IPS DF 19.7 (cell line): Measurements from ENCODE around the gene RFLNA.
"Not testable (repeated sequence)": the region's sequence is repeated elsewhere in the genome, so short reads cannot be mapped to it uniquely, and the experiment has no call there.

Experiments used
- DNase-seq: peaks from one replicate; pipeline ENCODE4 v3.0.0-alpha.2; 2013; ENCODE audit warnings: low read depth, low spot score

Gene RFLNA

DNA sequence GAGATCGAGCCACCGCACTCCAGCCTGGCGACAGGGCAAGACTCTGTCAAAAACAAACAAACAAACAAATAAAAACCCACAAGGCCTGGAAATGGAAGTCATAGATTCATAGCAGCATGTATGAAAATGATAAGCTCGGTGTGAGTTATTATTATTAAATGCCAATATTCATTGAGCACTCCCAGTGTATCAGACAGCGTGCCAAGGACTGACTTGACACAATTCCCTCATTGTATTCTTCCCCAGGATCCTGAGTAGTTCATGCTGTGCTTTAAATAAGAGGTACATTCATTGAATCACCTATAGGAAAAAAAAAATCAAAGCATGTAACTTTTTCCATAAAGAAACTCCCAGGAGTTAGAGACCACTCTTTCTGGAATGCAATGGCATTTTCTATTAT, 12.6 kb upstream of the RFLNA start:
- no peak for DNase-seq

DNA sequence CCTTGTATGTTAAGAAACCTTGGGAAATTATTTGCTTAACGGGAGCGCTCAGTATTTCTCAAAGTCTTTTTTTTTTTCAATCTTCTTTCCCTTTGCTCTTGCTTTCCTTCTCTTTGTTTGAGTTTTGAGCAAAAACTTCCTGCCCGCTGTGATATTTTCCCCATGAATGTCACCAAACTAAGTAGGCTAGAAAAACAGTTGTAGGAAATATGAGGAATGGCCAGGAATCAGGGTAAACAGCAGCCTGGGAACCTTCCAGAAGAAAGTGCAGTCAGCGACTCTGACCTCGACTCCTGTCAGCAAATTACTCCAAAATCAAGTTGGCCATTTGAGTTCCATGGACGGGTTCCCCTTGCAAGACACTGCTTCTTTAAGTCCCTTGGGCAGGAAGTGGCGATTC, 11.6 kb upstream of the RFLNA start:
- DNase-seq = no peak

DNA sequence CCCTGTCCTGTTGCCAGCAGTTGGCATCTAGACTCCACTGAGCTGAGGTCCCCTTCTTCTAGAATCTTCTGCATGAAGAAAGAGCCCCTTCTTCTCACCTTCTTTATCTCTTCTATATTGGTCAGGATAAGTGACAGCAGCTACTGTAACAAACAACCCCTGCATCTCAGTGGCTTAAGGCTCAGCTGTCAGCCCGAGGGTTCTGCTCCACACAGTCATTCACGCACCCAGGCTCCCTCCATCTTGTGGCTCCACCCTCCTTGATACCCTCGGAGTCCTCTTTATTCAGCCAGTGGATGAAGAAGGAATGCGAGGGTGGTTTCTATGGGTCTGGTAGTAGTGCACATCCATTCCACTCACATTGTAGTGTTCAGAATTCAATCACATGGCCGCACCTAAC, 10.5 kb upstream of the RFLNA start:
- no peak for DNase-seq

DNA sequence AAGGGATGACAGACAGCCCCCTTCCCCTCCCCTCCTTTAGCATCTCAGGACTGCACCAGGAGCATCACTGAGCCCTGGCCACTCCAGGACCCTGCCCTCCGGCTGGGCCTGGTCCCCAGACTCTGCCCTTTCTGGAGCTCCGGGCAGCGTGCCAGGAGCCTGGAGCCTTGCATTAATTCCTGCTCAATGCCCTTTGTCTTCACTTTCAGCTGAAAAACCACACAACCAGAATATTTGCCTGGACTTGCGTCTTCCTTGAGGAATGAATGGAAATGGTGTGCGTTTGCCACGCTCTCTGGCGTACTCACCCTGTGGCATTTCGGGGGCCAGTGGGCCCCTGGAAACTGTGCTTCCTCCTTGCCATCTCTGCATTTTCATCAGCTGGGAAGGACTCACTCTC, 8.5 kb upstream of the RFLNA start:
- DNase-seq = no peak

DNA sequence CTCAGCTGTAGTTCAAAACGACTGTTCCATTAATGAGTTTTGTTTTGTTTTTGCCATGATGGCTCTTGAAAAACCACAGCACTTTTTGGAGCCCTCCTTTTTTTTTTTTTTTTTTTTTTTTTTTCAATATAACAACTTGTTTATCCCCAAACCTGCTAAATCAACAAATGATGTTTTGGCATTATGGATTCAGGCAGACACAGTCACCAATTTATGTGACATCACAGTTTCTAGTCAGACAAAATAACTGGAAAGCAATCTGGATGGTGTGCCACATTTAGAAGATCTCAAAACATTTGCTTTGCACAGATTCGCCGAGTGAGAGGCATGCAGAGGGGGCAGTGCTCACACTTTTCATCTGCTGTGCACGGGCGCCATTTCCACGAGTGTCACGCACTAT, 7.9 kb upstream of the RFLNA start:
- DNase-seq = no peak

DNA sequence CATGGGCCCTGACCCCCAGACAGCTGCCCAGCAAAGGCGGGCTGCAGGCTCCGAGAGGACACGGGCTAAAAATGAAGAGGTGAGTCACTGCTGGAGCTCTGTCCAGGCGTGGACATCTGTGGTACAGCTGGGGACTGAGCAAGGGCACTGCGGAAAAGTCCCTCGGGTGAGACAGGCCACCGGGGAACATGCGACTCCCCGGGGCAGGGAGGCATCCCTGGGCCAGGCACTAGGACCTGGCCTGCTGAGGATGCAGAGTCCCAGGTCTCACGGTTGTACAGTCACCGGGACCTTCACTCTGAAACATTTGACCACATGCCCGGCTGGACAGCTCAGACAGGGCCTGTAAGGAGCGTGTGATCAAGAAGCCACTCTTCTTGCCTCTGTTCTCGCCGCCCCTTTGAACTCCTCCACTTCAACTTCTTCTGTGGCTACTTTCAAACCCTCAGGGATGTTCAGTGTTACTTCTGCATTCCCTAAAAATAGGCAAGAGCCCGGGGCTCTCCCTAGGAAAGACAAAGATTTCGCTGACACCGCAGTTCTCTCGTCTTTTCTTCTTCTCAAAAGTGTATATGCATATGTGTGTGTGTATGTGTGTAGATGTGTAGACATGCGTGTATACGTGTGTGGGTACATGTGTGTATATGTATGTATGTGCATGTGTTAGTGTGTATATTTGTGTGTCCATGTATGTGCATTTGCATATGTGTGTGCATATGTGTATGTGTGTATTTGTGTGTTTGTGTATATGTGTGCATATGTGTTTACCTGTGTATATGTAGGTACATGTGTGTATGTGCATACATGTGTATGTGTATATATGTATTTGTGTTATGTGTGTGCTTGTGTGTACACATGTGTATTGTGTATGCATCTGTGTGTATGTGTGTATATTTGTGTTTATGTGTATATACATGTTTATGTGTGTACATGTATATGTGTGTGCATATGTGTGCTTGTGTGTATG, 5.0 kb upstream of the RFLNA start:
- no peak for DNase-seq

DNA sequence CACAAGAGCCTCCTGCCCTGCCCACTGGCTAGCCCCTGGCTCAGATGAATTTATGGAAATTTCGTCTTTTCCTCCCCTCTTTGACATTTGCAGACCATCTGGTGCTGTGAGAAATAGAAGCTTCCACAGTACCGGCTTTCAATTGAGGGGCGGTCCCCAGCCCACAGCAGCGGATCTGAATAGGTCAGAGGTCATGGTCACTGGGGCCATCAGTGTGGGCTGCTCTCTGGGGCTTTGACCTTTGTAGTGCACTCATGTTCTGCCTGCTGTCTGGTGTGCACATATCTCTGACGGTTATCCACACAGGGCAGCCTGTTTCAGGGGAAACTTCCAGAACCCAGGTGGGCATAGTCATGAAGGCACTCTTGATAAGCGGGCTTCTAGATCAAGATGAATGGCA, 2.5 kb upstream of the RFLNA start:
- no peak for DNase-seq

DNA sequence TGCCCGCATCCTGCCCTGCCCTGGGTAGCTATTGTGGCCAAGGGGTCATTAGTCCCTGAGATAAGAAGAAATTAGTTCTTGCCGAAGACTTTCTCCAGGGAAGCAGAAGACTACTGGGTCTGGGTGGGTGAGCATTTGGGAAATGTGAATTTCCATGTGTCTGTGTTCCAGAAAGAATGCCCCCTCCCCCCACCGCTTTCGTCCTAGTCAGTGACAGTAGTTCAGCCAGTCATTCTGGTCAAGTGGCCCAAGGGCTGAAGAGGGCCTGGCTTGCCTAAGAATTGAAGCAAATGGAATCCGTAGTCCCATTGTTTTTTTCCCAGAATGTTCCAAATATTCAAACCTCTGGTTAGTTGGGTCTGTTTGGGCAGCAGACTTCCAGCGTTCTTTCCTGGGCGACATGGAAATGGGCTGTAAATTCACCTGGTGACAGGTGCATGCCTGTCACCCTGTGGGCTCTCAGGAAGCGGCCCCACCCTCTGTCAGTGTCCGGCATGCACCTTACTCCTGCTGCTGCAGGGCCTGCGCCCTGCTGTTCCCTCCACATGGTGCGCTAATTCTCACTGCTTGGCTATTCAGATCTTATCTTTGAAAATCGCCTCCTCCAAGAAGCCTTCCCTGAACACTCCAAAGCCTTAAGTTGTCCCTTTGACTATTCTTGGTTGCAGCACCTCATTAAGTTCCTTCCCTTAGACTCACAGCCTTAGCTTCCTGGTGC, 1.4 kb upstream of the RFLNA start:
- DNase-seq = no peak

DNA sequence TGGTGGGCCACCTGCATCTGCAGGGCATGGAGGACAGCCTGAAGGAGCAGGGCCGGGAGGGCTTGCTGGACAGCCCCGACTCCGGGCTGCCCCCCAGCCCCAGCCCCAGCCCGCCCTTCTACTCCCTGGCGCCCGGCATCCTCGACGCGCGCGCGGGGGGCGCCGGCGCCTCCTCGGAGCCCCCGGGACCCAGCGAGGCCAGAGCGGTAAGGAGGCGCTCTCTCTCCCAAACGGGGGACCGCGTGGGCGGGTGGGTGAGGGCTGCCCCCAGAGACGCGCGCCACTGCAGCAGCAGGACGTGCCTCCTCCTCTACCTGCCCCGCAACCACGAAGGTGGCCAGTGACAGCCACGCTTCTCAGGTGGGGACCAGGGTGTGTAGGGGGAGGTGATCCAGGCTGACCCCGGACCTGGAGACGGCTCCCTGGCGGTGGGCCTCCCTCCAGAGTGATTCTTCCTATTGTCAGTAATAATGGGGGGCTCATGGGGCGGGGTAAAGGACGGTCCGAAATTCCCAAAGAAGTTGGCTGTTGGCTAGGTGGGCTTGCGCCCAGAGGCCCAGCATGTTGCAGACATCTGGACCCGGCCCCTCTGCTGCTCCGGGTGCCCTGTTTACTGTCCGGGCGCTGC, 652 bp downstream of the RFLNA start:
- DNase-seq = no peak

DNA sequence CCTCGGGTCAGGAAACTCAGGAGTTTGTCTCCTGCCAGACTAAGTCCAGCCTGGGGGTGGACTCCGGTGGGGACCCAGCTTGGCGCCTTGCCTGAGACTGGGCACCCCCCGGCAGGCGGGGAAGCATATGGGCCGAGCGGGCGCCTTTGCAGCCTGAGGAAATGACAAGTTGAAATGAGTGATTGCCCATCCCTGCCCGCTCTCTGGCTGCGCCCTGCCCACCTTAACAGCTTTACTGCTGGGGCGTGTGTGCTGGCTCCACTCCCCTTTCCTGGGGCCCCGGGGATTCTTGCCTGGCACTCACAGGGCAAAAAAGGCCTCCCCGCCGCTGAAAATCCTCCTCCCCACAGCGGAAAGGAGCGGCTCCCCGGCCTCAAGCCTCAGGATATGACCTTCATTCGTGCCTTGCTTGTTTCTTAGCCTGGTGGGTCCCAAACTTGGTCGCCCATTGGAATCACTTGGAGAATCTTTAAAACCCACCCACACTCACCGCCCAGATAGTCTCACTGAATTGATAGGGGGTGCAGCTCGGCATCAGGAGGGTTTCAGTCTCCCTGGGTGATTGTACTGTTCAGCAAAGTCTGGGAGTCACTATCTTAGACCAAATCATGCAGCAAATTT, 1.5 kb downstream of the RFLNA start:
- DNase-seq = no peak

DNA sequence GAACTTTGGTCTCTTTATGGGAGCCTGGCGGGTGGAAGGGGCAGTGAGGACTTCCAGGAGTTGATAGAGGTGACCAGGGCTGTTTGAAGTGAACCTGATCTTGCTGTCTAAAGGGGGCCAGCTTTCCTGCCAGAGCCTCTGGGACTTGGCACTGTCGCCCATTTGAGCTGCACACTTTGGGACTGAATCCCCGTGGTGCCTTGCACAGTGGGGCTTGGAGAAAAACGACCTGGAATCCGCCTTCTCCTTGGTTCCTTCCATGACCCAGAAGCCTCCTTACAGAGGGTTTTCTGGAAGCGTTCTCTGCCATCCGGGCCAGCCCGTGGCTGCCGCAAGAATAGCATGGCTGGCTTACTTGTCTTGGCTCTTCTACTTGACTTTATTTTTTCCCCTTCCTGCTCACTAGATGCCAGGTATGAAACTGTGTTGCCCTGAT, 2.0 kb downstream of the RFLNA start:
- DNase-seq = no peak

DNA sequence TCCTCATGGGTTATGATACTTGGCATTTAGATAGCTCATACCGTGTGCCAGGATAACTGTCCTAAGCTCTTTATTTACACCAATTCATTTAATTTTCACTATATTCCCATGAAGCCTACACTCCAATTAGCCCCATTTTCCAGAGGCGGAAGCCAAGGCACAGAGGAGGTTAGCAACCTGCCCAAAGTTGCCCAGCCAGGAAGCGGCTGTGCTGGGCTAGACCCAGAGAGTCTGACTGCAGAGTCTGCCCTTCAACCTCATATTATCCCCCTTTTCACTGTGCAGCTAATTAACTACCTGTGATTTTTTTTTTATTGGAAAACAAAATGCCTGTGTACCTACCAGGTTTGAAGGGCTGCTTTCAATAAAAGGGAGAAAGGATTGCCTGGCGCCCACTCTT, 2.5 kb downstream of the RFLNA start:
- no peak for DNase-seq

DNA sequence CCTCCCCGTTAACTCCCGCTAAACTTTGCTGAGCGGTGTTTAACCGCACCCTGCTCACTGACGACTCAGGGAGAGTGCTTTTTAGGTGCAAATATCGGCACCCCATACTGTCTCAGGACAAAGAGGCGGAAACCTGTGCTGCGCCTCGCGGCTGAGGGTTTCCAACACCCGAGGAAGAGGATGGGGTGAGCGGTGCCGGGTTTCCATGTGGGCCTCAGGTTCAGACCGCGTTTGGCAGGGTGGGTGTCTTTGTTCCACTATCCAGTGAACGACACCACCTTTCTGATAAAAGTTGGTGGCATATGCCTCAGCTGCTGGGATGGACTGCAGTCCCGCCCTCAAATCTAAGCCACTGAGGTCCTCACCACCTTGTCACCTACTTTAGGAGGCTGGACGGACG, 3.0 kb downstream of the RFLNA start:
- no peak for DNase-seq

DNA sequence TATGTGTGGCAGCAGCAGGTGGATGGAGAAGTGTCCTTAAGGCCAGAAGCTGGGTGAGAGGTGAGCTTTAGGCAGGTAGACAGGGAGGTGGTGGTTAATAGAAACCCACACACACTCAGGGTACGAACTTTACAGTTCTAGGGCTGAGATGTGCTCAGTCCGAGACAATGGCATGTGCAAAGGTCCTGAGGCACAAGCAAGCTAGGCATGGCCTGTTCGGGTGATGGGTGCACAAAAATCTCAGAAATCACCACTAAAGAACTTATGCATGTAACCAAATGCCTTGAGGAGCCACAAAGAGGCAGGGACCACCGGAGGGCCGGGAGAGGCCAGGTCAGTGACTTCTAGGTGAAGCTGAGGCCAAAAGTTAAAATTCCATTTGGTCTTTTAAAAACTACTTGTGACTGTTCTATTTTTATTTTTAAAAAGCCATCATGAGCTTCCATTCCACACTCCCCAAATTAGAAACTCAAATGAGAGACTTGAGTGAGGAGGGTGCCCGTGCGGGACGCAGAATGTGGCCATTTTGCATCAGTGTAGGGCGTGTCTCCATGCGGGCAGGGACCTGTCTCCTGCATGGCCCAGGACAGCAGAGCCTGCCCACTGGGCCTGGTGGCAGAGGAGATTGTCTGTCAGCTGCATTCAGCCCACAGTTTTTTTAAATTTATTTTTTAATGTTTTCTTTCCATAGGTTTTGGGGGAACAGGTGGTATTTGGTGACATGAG, 4.0 kb downstream of the RFLNA start:
- no peak for DNase-seq

DNA sequence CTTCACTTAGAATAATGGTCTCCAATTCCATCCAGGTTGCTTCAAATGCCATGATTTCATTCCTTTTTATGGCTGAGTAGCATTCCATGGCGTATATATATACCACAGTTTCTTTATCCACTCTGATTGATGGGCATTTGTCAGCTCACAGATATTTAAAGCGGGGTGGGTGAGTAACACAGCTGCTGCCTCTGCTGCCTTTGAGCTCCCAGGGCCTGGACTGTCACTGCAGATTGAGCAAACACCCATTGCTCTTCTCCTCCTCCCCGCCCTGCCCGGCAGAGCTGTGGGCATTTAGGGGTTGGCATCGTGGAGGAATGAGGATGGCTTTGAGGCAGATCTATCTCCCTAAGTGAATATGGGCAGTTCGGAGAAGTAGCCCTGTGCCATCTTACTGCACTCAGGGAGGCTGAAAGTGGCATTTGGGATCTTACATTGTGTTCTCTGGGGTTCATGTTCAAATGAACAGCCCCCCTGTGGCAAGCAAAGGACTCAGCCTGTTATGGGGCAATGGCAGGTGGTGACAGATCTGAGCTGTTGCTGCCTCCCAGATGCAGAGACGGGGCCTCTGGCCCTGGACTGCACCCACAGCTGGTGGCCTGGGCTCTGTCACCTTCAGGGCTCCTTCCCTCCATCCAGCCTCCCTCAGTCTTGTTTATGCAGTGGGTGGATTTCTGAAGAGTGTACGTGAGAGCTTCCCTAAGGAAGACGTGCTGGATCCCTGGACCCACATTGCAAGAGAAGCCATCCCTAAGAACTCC, 4.9 kb downstream of the RFLNA start:
- DNase-seq = no peak

DNA sequence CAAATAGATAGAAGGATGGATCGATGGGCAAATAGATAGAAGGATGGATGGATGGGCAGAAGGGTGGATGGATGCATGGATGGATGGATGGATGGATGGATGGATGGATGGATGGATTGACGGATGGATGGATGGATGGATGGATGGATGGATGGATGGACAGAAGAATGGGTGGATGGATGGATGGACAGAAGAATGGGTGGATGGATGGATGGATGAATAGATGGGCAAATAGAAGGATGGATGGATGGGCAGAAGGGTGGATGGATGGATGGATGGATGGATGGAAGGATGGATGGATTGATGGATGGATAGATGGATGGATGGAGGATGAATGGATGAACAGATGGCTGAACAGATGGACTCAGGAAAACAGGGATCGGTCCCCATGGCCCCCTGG, 5.8 kb downstream of the RFLNA start:
- DNase-seq = not testable (repeated sequence)

DNA sequence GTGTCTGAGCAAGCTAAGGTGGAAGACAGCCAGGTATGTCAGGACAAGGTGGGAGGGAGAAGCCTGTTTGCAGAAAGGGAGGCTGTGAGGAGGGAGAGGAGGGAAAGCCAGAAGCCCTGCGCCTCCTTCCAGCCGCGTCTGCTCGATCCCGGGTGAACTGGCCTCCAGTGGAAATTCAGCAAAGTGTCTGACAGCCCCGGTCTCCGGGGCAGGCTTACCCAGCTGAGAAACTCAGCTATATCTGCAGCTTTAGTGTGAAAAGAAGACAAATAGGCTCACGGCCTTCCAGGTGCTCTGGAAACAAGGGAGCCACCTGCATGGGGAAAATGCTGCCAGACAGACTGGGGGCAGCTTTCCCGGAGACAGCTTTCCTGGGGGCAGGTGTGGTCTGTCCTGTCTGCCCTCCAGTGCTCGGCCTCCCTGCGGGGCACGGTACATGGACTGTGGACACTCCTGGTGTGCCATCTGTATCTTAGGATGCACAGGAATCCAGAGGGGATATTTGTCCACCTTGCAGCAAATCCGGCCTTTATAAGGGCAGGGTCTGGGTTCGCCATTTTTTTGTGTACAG, 6.3 kb downstream of the RFLNA start:
- DNase-seq = no peak

DNA sequence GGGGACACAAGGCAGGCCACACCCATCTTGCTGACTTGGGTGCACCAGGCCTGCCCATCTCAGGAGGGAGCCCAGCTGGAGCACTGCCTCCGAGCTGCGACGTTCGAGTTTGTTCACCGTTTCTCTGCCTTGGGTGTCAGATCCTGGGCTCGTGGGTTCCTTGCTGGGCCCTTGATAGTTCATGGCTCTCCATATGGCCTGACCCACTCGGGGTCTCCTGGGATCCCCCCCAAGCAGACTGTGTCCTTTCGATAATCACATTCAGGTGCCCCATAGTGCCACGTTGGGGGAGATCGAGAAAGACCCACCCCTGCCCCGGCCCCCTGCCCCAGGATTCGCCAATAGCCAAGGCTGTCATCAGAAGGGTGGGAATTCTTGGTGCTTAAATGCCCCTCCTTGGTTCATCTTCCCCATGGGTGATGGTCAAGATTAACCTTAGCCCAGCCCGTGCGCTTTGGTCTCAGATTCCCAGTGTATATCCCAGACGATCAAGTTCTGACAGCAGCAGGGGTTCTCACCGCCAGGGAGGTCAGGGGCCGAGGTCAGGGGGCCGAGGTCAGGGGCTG, 7.4 kb downstream of the RFLNA start:
- DNase-seq = no peak

DNA sequence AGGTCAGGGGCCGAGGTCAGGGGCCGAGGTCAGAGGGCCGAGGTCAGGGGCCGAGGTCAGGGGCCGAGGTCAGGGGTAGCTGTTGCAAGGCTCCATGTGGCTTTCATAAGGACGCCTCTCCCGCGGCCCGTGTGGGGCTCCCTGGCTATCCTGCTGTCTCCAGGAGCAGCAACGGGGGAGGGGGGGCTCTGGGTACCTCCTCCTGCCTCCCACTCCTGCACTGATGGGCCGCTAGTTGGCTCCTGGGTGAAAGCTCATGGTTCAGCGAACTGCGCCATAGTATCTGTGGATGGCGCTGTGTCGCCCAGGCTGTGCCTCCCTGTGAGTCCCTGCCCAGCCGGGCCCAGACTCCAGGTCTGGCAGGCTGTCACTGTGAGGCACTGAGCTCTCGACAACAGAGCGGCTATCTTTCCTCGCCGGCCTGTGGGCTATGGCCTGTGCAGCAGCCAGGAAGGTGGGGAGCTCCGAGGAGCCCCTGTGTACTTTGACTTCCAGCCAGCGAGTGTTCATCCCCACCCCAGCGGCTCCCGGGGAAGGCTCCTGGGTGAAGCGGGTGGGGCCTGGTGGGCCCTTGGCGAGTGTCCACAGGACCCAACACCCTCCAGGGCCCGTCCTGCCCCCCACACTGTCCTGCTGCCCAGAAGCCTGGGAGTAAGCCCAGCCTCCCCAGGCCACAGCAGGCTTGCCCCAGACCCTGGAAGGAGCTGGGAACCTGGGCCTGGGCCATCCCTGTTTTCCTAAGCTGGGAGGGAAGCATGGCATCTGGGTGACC, 8.1 kb downstream of the RFLNA start:
- DNase-seq = no peak
